TTC549 (cell line): Measurements from ENCODE around the gene OR6B2.
A peak's percentile ranks its signal among the peaks of the same experiment; 100 is the strongest.
"Not testable (repeated sequence)": the region's sequence is repeated elsewhere in the genome, so short reads cannot be mapped to it uniquely, and the experiment has no call there.

Experiments used
- FAIRE-seq: peaks from 2 replicates; lab custom pipeline; 2012; peaks lifted over from hg19 to GRCh38; lab: Jason Lieb, UNC

OR6B2 gene

DNA sequence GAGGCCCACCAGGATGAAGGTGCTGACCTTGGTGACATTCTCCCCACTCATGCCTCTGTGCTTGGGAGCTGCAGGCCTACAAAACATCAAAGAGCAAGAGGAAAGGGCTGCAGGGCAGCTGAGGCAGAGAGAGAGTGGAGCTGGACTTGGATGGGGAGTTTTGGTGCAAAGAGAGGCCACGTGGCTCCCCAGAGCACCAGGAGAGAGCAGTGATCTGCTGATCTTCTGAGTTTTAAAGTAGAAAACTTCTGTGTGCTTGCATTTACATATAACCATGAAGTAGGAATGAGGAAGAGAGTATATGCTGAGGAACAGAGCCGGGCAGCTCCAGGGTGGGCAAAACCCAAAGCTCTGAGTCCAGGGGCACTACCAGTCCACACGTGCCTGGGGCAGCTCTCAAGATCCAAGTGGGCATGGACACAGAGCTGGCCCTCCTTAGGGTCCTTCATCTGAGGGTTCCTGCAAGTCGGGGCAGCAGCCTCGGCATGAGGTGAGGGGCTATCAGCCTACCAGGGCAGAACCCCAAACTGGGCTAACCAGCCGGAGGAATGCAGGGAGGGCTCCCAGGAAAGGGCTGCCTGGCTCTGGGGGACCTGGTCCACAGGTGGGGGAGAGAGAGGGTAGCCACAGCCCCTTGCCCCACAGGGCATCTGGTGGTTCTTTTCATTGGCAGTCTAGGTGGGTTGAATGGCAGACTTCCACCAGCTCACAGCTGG lies at the start of gene OR6B2:
Gene OR6B2 (minus strand): TSS at position 51 of the 716 bp plus-strand sequence. CDS start 0 bp downstream, at position 51.
- FAIRE-seq = no peak

GRCh38 chr2:240078631-240079030 lies 48.4 kb upstream of the OR6B2 start:
- no peak for FAIRE-seq

GRCh38 chr2:240077442-240077841 lies 47.2 kb upstream of the OR6B2 start:
- FAIRE-seq = peak; percentile 46

DNA sequence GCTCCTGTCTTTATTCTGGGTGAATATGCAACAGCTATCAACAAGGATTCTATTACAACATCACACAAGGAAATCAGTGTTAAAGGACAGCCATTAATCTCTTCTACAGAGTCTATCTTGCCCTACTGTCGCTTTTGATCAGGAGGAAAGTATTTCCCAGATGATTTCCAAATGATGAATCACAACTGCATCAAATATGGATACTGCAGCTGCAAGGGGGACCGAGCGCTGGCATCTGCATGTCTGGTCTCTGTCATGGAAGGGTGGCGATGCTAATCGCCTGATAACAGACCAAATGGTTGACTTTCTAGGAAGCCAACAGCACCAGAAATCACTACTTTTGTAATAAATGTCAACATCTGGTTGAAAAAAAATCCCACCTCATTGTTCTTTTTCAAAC lies 44.3 kb upstream of the OR6B2 start:
- no peak for FAIRE-seq

GRCh38 chr2:240070907-240071306 lies 40.7 kb upstream of the OR6B2 start:
- no peak for FAIRE-seq

GRCh38 chr2:240069829-240070228 lies 39.6 kb upstream of the OR6B2 start:
- FAIRE-seq = no peak

- no peak for FAIRE-seq
Measured at GRCh38 chr2:240068193-240068592, 38.0 kb upstream of the OR6B2 start.

- FAIRE-seq = no peak
Measured at GRCh38 chr2:240066489-240066888, 36.3 kb upstream of the OR6B2 start.

- no peak for FAIRE-seq
Measured at GRCh38 chr2:240064898-240065297, 34.7 kb upstream of the OR6B2 start.

GRCh38 chr2:240060977-240061591 lies 30.9 kb upstream of the OR6B2 start:
- peak; percentile 43 for FAIRE-seq

- no peak for FAIRE-seq
Measured at GRCh38 chr2:240056678-240057077, 26.4 kb upstream of the OR6B2 start.

DNA sequence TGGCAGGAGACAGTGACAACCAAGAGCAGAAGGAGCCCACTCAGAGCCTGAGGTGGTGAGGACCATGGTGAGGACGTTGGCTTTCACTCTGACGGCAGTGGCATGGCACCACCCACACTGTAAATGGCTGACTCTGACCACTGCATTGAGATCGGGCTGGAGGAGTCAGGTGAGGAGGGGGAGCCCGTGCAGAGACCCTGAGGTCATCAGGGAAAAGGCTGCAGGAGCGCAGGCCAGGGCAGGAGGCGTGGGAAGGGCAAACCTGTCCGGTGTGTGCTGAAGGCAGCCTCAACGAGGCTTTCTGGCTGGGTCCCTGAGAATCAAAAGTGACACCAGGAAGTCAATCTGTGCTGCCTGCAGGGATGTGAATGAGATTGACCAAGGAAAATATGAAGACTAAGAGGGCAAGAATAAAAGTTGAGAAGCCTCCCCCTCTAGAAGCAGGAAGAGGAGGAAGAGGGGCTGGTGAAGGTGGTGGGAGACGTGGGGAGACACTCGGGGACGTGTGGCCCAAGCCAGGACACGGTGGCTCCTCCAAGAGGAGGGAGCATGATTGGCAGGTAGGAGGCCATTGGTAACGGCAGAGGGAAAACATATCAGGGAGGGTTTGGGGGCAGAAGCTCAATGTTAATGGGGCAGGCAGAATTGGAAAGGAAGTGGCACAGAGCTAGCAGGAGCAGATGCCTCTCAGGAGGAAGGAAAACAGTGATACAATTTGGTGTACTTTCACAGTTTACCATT lies 25.1 kb upstream of the OR6B2 start:
- FAIRE-seq = no peak

- FAIRE-seq = no peak
Measured at GRCh38 chr2:240053173-240054155, 23.2 kb upstream of the OR6B2 start, which contains the start of gene OR6B3. OR6B3 (minus strand) TSS chr2:240053521.

DNA sequence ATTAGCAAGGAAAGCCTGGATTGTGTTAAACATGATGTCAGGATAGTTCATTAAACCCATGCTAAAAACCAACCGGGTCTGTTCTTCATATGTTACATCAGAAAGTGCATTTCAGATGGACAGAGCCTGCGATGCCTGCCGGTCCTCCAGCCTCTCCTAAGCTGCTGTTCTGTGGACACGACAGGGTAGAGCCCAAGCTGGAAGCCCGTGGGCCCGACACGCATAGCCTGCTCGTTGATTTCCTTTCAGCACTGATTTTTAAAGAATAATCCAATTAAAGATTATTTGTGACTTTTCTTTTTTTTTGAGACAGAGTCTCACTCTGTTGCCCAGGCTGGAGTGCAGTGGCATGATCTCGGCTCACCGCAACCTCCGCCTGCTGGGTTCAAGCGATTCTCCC lies 22.3 kb upstream of the OR6B2 start:
- FAIRE-seq = no peak

- no peak for FAIRE-seq
Measured at GRCh38 chr2:240051697-240052096, 21.5 kb upstream of the OR6B2 start.

- FAIRE-seq = no peak
Measured at GRCh38 chr2:240050278-240050677, 20.0 kb upstream of the OR6B2 start.

- FAIRE-seq = no peak
Measured at GRCh38 chr2:240048237-240048636, 18.0 kb upstream of the OR6B2 start.

DNA sequence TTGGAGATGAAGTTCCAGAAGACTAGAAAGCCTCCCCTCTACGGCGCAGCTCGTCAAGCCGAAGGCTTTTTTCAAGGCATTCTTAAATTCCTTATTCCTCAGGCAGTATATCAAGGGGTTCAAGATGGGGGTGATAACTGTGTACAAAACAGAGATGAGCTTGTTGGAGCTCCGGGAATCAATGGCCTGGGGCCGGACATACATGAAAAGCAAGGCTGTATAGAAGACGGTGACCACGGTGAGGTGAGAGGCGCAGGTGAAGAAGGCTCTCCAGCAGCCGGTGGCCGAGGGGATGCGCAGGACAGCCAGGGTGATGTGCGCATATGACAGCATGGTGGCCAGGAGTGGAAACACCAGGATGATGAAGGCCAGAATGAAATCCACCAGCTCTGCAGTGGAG lies 14.9 kb upstream of the OR6B2 start:
- FAIRE-seq = no peak

DNA sequence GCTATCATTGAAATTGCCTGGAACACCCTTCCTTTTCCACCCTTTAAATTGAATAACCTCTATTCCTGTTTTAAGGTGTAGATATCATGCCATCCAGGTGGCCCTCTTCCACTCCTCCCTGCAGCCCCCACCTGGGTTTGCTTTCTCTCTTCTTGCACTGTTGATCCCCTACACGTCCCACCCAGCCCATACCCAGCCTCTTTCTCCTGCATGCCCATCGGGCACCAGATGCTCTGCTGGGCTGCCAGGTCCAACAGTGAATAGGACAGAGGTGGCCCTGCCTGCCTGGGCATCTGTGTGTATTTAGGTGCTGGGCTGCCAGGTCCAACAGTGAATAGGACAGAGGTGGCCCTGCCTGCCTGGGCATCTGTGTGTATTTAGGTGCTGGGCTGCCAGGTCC lies 13.9 kb upstream of the OR6B2 start:
- not testable (repeated sequence) for FAIRE-seq

- FAIRE-seq = no peak
Measured at GRCh38 chr2:240043279-240043989, 13.2 kb upstream of the OR6B2 start.

GRCh38 chr2:240042740-240043139 lies 12.5 kb upstream of the OR6B2 start:
- FAIRE-seq = no peak
